ENCODE data around the gene UCN.

UCN gene

GRCh38 chr2:27261241-27261925 is 46.9 kb downstream of the UCN start:
- DNase-seq (ENCODE audit: low read depth): no peak

- DNase-seq (ENCODE audit: low read depth): no peak
Observed at GRCh38 chr2:27258051-27258450, 50.2 kb downstream of the UCN start.

All from stimulated activated CD8-positive, alpha-beta memory T cell treated with anti-CD3 and anti-CD28 coated beads, Interleukin-15, amount 100 ng/mL, for 24 hours (primary cell).